Left ventricle myocardium inferior (tissue), 1 donor: ENCODE data around the gene SBNO1. TPM values are rescaled to one million over a fixed set of nuclear protein-coding genes. Genes with fewer than 3 reads are reported as not detected.

Source experiments
- DNase-seq: peaks from one replicate; pipeline ENCODE4 v3.0.0-alpha.2; 2020
- H3K27ac ChIP-seq: fragments of 200-600 bp; replicated peaks from 2 replicates; pipeline ENCODE4 v1.8.0; 2021
- H3K27me3 ChIP-seq: fragments of 200-600 bp; 2 replicates; pipeline ENCODE4 v1.8.0; 2021; ENCODE audit warnings: low read depth
- H3K36me3 ChIP-seq: fragments of 200-600 bp; 2 replicates; pipeline ENCODE4 v1.8.0; 2021
- H3K4me1 ChIP-seq: fragments of 200-600 bp; 2 replicates; pipeline ENCODE4 v1.8.0; 2021
- H3K4me3 ChIP-seq: fragments of 200-600 bp; 2 replicates; pipeline ENCODE4 v1.8.0; 2021; ENCODE audit warnings: mild to moderate bottlenecking, moderate library complexity
- H3K9me3 ChIP-seq: fragments of 200-600 bp; replicated peaks from 2 replicates; pipeline ENCODE4 v1.8.0; 2021
- CTCF ChIP-seq: fragments of 200-600 bp; IDR thresholded peaks from 2 replicates; pipeline ENCODE4 v1.8.0; 2021; ENCODE audit warnings: antibody characterized with exemption, mild to moderate bottlenecking, borderline replicate concordance
- intact Hi-C: fragments of 100-400 bp; cut with micrococcal nuclease; formaldehyde crosslinking; loops from one replicate; pipeline ENCODE4 v1.11.0; 2022
- total RNA-seq: library from RNA; stranded (reverse); fragmentation: NEBNext Ultra II Directional; extraction: Animal tissue kit (Norgen Biotek cat#: 25700); gene quantifications from one replicate; pipeline ENCODE4 v1.2.1, GENCODE V29; 2021
- donor health status: DM: no; HTN: yes; CAD: no; lungs with severe emphysema.

The SBNO1 gene
- total RNA-seq, 1 donor from 2014 or later, result 27.1 TPM

- no peak for DNase-seq
- no peak for TF ChIP-seq CTCF
- intact Hi-C loops, result no loop called here
- peaks cover 37% of the 10 kb centered on the region for H3K4me1 ChIP-seq
- no peaks in the 10 kb centered on the region for H3K9me3 ChIP-seq
- peak overlapping the region; percentile 40 for H3K27ac ChIP-seq
- no peaks in the 10 kb centered on the region for H3K27me3 ChIP-seq
- no peaks in the 10 kb centered on the region for H3K36me3 ChIP-seq
- H3K4me3 ChIP-seq, result no peak overlapping the region
Measured at GRCh38 chr12:123242116-123242904, 122.3 kb downstream of the SBNO1 start.

Other genes with a start within 250 kb of the SBNO1 start
- 18.4 TPM for gene PITPNM2, start 213.8 kb downstream of the SBNO1 start, total RNA-seq
- gene MPHOSPH9, start 131.7 kb downstream of the SBNO1 start, total RNA-seq, result 23.9 TPM
- gene MTRFR, start 131.4 kb downstream of the SBNO1 start, total RNA-seq, result 8.4 TPM
- gene CDK2AP1, start 93.0 kb downstream of the SBNO1 start, total RNA-seq, result 83.6 TPM
- 28.5 TPM for gene KMT5A, start 19.3 kb upstream of the SBNO1 start, total RNA-seq
- gene RILPL2, start 71.8 kb upstream of the SBNO1 start, total RNA-seq, result 2.2 TPM
- 23.0 TPM for gene SNRNP35, start 93.3 kb upstream of the SBNO1 start, total RNA-seq
- 89.7 TPM for gene RILPL1, start 168.9 kb upstream of the SBNO1 start, total RNA-seq
- gene TMED2, start 219.7 kb upstream of the SBNO1 start, total RNA-seq, result 152 TPM
- 5.3 TPM for gene DDX55, start 237.3 kb upstream of the SBNO1 start, total RNA-seq